HG03457 (cell line): ENCODE data around the gene DYNLRB1.

Source experiments
- ATAC-seq: cut with Tn5 transposase; IDR thresholded peaks from one replicate; pipeline ENCODE4 v1.9.1; 2021; ENCODE audit warnings: moderate number of reproducible peaks; ENCODE audit not compliant: unreplicated experiment

DYNLRB1 gene

DNA sequence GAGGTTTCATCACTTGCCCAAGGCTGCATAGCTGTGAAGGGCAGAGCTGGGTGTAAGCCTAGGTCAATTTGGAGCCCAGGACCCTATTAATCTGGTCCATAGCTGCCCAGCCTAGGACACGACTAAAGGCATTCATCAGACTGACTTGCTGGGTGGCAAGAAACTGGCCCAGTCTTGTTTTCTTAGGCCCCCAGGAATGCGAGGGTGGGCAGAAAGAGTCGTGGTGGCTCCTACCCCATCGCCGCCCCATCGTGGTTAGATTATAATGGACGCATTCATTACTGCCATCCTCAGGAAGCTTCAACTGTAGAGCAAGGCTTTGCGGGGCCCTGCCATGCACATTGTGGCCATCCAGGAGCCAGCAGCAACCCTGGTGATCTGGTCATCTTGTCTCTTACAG, 16.1 kb downstream of the DYNLRB1 start:
- ATAC-seq, result no peak

DNA sequence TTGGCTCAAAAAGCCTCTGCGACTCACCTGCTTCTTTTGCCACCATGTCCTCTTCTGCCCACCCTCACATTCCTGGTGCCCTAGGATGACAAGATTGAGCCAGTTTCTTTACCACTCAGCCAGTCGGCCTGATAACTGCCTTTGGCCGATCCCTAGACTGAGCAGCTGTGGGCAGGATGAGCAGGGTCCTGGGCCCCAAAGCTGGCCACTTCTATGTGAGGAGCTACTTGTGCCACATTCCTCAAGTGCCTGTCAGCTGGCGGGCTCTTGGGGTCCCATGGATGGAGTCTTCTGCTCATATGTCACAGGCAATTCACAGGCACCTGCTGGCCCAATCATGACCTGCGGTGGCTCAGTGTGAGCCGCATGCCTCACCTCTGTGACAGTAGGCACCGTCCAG, 16.5 kb downstream of the DYNLRB1 start:
- ATAC-seq, result no peak

DNA sequence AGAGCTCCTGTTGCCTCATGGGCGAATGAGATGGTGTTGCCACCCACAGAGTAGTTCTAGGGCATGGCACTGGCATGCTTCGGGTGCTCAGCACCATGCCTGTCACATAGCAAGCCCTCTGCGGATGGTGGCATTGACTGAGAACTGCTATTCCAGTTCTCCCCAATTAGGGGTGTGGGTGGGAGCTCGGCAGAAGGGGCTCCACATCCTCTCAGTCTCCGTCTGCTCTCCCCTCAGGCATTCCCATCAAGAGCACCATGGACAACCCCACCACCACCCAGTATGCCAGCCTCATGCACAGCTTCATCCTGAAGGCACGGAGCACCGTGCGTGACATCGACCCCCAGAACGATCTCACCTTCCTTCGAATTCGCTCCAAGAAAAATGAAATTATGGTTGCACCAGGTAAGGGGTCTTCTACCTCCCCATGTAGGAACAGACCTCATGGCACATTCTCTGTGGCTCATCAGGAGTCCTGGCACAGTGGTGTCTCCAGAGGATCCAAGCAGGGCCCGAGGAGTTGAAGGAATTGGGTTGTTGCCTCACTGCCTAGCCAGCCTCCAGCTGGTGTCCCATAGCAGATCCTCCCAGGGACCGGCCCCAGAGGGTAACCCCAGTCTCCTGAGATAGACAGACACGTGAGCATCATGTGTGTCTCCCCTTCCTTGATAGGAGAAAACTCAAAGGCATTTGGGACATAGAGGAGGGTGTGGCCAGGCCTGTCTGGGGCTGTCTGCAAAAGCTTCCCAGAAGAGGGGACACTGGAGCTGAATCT, 18.4 kb downstream of the DYNLRB1 start:
- ATAC-seq, result no peak

DNA sequence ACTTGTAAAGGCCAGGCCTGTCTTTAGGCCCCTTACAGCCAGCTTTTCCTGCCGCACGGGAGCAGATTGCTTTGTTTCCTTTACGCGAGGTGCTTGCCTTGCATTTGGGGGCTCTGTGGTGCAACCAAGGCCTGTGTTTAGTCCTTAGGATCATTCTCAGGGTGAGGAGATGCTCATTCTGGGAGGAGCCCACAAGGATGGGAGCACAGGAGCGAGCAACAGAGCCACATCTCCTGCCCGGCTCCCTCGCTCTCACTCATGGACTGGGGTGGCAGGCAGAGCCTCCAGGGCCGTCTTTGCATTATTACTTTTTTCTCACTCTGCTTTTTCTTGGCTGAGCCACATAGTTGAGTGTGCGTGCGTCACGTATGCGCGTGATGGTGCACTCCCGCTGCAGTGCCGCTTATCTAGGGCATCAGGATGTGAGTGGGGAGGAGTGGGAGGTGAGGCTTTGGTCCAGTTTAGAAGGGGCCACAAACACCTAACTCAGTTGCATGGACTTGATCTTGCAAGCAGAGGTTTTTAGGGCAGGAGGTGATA, 19.1 kb downstream of the DYNLRB1 start:
- no peak for ATAC-seq

DNA sequence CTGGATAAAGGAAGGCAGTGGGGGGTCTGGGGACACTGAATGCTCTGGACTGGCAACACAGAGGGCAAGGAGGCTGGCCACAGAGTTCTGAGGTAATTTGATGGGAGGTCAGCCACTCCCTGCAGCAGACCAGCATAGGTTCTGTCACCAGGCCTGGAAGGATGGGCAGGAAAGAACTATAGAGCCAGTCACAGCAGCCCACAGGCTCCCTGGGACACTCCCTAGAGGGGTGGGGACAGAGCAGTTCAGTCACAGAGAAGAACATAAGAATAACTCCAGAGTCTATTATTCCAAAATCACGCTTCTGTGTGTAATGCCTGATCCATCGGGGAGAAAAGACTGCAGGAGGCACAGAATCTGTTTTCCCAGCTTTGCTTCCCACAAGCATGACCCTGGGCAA, 19.6 kb downstream of the DYNLRB1 start:
- ATAC-seq, result no peak

DNA sequence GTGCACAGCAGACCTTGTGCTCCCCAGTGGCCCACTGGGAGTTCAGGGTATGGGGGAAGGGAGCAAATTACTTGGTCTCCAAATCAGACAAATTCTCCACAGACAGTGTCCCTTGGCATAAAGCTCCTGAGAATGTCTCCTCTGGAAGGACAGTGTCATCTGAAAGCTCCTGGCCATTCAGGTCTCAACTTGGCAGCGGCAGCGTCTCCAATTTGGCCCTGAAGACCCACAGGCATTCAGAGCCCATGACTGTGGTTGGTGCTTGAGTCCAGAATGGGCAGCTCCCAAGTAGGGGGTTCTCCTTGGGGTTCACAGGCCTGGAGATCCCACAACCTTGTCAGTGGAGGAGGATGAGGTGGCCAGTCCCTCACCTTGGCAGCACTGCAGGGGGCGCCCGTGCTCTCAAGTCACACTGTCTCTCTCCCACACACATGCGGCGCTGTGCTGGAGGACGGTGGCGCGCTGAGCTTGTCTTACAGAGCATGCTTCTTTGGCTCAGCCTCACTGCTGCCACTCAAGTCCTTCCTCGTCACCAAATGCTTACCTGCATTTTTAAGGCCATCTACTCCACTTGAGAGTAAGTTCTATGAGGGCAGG, 20.7 kb downstream of the DYNLRB1 start:
- no peak for ATAC-seq

DNA sequence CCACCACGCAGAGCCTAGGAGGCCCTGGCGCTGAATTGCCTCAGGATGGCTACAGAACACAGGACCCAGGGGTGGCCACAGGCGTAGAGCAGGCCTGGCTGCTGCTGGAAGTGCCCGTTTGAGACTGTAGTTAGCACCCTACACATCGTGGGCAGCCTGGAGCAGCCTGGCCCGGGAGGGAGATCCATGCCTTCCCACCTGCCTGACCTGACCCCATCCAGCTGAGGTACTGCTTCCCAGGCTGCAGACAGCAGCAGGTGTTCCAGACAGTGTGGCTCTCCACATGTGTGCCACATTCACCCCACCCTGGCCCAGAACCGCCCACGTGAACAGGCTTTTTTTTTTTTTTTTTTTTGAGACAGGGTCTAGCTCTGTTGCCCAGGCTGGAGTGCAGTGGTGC, 21.4 kb downstream of the DYNLRB1 start:
- no peak for ATAC-seq

DNA sequence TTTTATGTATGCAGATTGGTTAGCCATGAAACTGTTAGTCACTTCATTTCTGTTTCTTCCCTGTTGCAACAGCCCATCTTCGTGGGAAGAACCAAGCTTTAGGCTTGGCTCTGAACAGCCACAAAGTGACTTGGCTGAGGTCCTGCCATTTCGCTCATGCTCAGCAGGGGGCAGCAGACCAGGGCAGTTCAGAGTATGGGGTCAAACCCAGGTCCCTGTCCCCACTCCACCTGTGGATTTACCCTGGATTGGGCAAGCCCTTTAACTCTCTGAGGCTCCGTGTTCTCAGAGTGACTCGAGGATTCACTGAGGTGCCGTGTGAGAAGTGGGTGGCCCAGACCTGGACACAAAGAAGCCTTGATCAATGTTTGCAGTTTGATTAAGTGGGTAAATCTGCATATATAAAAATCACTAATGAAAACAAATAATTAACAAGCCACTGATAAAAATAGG, 22.5 kb downstream of the DYNLRB1 start:
- ATAC-seq, result no peak

DNA sequence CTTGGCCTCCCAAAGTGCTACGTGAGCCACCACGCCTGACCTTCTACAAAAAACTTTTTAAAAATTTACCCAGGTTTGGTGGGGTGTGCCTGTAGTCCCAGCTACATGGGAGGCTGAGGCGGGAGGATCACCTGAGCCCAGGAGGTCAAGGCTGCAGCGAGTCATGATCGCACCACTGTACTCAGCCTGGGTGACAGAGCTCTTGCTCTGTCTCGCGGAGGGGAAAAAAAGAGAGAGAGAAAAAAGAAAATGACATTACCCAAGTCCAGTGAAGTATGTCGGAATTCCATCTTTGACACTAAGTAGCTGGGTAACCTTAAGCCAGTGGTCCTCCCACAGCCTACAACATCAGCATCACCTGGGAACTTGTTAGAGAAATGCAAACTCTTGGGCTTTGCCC, 23.5 kb downstream of the DYNLRB1 start:
- no peak for ATAC-seq

DNA sequence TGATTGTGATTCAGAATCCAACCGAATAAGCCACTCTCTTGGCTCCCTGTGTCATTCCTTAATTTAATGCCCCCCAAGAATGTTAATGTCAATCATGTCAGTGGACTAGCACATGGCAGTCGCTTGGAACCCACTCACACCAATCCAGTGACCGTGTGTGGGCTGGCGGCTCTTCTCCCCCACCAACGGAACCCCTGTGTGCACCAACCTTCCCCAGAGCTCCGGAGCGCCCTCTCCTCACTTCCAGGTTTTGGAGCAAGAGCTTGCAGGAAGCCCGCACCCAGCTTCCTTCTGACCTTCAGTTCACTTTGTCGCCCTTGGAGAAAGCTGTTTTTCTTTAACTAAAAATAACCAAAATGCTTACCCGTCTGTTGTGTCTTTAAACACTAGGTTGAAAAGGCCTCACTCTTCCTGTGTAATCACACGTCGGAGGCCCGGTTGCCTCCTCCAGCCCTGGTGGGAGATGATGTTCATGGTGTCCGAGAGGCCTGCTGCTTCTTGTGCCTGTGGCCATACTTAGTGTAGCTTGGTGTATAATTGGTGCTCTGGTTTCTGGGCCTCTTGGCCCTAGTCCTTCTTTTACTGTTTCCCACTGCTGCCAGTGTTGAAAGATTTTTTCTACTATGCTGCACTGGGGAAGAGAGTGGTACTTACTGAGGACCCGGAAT, 24.5 kb downstream of the DYNLRB1 start:
- no peak for ATAC-seq

DNA sequence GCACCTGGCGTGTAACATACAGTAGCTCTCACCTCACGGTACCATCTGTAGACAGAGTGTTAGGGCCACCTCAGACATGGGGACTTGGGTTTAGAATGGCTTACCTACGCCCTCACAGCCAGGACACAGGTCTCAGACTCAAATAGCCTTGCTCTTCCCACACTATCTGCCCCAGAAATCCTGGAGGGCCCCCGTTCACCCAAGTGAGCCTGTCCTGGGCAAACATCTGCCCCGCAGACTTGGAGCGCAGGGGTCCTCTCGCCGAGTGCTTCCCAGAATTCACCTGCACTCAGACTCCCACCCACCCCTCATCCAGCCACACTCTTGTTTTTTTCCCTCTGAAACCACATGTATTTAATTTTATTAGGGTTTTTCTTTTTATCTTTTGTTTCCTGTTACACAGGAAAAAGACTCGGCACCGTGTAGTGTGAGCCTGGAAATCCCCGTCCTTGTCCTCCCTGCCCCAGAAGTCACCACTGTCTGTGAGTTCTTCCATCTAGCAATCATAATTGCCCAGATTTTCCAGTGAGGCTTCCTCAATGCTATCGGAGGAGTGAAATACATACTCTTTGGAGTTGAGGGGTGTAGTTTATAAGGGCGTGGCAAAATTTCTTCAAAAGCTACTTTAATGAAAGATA, 25.2 kb downstream of the DYNLRB1 start:
- no peak for ATAC-seq

DNA sequence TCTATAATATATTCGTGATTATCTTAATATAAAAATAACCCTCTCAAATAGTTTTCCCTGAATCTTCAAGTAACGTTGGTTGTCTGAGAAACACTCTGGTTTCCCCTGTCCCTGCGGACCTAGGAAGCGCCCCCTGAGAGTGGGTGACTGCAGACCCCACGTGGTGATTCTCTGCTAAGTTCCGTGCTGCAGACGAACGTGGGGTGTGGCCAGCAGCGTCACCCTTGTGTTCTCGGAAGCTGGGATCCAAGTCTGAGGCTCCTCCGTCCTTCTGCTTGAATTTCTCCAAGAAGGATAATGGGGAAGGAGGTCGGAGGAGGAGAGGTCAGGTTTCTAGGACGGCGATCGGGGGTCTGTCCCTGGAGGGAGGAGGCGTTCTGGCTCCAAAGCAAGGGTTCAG, 25.7 kb downstream of the DYNLRB1 start:
- ATAC-seq, result no peak

DNA sequence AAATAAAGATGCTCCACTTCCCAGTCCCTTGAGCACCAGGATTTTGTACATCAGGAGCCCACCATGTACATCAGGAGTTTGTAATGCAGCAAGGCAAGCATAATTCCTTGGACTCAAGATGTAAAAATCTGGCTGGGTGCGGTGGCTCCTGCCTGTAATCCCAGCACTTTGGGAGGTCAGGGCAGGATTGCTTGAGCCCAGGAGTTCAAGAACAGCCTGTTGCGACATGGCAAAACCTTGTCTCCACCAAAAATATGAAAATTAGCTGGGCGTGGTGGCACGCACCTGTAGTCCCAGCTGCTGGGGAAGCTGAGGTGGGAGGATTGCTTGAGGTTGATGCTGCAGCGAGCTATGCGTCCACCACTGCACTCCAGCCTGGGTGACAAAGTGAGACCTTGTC, 26.2 kb downstream of the DYNLRB1 start:
- no peak for ATAC-seq

DNA sequence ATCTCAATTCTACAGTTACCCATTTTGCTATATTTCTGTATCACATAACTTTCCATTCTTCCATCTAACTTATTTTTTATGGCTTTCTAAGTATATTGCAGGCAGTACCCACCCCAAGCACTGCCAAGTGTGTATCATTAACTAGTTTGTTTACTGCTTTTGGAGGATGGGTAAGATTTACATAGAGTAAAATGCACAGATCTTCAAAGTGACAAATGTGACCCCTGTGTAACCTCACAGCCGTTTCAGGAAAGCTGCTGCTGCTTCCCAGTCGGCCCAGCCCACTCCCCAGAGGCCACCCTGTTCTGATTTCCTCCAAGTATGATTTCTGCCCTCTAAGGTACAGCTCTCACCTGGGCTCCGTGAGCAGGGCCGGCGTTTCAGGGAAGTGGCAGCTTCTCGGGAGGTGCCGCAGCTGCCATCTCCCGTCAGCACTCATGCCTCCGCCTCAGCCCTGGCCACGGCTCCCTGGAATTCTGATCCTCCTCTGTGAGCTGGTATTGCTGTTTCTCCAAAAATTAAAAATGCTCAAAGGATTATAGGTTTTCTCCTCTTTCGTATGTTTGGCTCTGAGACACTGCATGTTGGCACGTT, 27.3 kb downstream of the DYNLRB1 start:
- no peak for ATAC-seq

DNA sequence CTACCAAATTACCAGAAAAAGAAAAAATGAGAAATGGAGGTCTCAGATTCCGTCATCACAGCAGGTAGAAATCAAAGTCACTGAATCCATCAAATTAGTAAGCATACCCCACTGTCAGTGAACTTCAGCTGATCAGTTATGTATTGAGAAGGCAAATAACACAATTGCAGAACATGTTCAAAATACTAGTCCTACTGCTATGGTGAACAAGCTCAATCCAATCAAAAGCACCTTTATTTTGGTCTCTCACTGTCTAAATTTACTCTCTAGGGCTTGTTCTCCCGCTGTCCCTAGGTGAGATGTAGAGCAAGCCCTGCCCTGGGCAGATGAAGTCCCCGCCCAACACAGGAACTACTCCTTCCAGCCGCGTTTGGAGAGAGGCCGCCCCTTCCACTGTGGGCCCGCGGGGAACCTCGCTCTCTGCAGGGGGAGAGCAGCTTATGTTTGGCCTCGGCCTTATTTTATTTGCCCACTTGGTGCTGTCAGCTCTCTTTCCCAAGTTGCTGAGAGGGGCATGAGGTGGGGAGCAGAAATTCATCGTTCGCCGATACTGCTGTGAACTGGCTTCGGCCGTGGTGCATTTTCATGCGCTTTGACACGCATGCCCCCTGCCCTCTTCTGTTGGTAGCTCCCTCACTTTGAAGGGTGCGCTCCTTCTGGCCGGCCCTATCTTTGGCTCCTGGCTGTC, 28.0 kb downstream of the DYNLRB1 start:
- ATAC-seq, result no peak

DNA sequence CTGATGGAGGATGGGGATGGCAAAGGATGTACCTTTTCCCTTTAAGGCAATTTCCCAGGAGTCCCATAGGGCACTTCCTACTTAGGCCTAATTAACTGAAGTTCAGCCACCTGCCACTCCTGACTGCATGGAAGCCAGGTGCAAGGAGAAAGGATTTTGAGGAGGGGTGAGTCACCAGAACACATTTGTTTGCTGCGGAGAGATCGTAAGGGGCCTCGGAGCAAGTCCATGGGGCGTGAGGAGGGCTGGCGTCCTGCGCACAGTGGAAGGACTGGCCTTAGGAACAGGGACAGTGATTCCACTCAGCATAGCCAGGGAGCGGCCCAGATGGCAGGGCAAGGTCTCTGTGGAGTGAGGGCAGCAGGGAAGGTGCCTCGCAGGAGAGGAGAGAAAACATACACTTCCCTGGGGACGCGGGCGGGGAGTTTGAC, 30.5 kb downstream of the DYNLRB1 start:
- ATAC-seq, result no peak

DNA sequence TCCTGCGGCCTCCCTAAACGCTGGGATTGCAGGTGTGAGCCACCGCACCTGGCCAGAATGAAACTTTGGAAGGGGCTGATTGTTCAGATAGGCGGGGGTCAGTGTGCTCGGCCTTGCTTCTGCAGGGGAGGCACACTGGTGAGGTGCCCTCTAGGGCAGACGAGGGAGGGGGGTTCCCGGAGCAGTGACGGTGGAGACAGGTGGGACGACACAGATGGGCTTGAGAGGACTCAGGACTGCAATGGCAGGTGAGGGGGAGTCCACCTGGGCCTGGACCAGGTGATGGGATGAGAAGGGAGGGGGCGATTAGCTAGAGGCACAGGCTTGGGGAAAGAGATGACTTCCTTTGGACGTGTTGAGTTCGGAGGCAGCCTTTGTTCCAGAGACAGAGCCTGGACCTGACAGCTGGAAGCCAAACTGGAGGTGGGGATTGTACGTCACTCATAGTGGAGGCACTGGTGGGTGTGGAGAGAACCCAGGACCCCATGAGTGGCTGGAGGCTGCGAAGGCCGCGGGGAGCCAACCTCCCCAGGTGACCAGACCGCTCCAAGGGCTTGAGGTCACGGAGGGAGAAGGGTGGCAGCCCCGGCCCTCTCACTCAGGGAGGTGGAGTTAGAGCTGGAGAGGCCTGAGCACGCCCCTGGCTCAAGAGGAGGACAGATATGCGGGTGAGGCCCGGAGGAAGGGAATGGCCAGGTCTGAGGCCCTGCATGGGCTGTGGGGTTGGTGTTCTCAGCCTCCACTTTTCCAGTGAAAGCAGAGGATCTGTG, 31.8 kb downstream of the DYNLRB1 start:
- no peak for ATAC-seq

DNA sequence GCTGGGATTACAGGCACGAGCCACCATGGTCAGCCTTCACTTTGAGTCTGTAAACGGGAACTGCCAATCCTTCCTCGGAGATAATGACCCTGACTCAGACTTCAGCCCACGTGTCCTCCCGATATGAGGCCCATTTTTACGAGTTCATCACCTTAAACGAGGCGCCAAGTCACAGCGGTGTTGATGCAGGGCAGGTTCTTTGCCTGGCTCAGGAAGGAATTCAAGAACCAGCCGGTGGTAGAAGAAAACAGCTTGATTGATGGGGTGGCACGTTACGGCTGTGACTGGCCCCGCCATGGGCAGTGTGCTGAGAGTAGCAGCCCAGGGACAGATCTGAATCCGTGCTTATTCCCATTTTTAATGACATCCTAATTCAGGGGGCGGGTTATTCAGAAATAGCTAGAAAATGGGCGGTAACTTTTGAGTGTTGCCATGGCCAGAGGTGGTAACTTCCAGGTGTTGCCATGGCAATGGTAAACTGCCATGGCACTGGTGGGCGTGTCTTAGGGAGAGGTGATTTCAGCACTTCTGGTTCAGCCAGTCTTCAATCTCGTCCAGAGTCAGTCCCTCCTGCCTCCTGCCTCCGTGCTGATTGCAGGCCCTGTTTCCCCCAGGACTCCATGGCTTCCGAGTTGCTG, 33.2 kb downstream of the DYNLRB1 start:
- no peak for ATAC-seq

DNA sequence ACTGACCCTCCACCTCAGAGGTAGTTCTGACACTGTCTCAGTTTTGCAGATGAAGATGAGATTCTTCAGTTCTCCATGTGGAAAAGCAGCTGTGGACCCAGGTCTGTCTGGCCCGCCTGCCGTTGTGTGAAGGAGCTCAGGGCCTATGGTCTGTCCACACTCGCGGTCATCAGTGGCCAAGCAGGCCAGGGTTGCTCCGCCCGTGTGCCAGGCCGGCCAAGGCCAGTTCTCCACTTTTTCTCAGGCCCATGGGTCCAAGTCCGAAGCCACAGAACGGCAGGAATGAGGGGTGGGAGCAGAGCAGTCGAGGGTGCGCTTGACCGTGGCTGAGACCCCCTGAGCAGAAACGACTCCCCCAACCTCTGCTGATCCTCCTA, 33.7 kb downstream of the DYNLRB1 start:
- no peak for ATAC-seq
